ENCODE measurements around the gene SCN5A.

DNA sequence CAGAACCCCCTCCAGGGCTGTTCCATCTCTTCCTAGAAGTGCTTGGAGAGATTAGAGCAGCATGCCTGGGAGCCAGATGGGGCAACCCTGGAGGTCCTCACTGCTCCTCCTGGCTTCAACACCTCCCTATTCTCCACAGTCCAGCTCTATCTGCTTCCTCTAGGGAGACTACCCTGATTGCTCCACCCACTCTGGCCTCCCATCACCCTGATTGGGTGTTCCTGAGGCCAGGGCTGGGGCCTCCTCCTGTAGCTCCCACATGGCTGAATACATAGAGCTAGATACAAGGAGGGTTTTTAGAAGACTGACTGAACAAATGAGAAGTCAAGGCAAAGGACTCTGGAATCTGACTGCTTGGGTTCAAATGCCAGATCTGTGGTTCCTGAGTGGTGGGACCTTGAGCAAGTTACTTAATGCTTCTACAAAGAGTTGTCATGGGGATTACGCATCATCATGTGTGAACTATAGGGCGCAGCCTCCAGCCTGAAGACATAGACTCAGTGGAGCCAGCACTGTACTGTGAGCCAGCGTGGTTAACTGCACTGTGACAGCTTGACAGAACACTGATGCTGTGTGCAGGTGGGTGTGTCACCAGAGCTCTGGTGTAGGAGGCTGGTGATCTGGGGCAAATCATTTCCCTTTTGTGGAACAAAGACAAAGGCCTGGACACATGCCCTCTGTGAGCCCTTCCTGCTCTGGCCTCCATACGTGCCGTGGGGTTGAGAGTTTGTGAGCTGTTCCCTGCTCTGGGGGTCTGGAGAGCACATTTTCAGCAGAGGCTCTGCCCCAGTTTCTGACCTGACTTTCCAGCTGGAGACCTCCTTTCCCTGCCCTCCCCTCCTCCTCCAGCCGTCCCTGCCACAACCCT lies 74.8 kb downstream of the SCN5A start:
- TF ChIP-seq, protein P1, sequence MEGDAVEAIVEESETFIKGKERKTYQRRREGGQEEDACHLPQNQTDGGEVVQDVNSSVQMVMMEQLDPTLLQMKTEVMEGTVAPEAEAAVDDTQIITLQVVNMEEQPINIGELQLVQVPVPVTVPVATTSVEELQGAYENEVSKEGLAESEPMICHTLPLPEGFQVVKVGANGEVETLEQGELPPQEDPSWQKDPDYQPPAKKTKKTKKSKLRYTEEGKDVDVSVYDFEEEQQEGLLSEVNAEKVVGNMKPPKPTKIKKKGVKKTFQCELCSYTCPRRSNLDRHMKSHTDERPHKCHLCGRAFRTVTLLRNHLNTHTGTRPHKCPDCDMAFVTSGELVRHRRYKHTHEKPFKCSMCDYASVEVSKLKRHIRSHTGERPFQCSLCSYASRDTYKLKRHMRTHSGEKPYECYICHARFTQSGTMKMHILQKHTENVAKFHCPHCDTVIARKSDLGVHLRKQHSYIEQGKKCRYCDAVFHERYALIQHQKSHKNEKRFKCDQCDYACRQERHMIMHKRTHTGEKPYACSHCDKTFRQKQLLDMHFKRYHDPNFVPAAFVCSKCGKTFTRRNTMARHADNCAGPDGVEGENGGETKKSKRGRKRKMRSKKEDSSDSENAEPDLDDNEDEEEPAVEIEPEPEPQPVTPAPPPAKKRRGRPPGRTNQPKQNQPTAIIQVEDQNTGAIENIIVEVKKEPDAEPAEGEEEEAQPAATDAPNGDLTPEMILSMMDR (conservative IDR thresholded peaks at IDR 0.05; ENCODE audit: low read depth, low read length): no peak
- no peak for TF ChIP-seq RAD21 (IDR thresholded peaks at IDR 0.05; ENCODE audit: low read length)
- no peak for TF ChIP-seq MAFK (IDR thresholded peaks at IDR 0.05; ENCODE audit: low read depth, low read length)
- TF ChIP-seq MAZ (IDR thresholded peaks at IDR 0.05; ENCODE audit: borderline replicate concordance, low read depth, low read length): no peak
- TF ChIP-seq SMC3 (IDR thresholded peaks at IDR 0.05; ENCODE audit: low read depth, low read length): no peak
- TF ChIP-seq RCOR1 (IDR thresholded peaks at IDR 0.05; ENCODE audit: insufficient replicate concordance, low read length): no peak
- TF ChIP-seq POLR2A (IDR thresholded peaks at IDR 0.05; ENCODE audit: low read depth, low read length): no peak
- no peak for TF ChIP-seq RFX5 (IDR thresholded peaks at IDR 0.05; ENCODE audit: low read depth, low read length)
- no peak for TF ChIP-seq NFE2L2 (IDR thresholded peaks at IDR 0.05; ENCODE audit: low read depth, low read length)
- TF ChIP-seq USF2 (IDR thresholded peaks at IDR 0.05; ENCODE audit: low read depth, low read length): no peak
- TF ChIP-seq ELK1 (IDR thresholded peaks at IDR 0.05; ENCODE audit: borderline replicate concordance, low read depth, low read length): no peak

Measured in IMR-90 (cell line).